Inflammatory macrophage treated with lipopolysaccharide for 4 hours (primary cell): ENCODE measurements around the gene MYDGF.

Experiments used
- DNase-seq: peaks from one replicate; pipeline ENCODE4 v3.0.0-alpha.2; 2020

MYDGF gene

GRCh38 chr19:4640247-4641000 lies 29.7 kb downstream of the MYDGF start:
- no peak for DNase-seq

GRCh38 chr19:4639531-4640246 lies 30.5 kb downstream of the MYDGF start:
- no peak for DNase-seq

GRCh38 chr19:4638828-4639530 lies 31.2 kb downstream of the MYDGF start, which contains the start of gene TNFAIP8L1:
Gene TNFAIP8L1, plus strand, starts transcription at chr19:4639516. Its CDS starts 12,354 bp downstream, at chr19:4651870.
- peak; percentile 98 for DNase-seq

- DNase-seq: no peak
Observed at GRCh38 chr19:4638317-4638716, 31.8 kb downstream of the MYDGF start.

GRCh38 chr19:4636761-4637160 lies 33.4 kb downstream of the MYDGF start:
- no peak for DNase-seq

- DNase-seq: peak; percentile 51
Observed at GRCh38 chr19:4636151-4636717, 33.9 kb downstream of the MYDGF start.

GRCh38 chr19:4635754-4636116 lies 34.4 kb downstream of the MYDGF start:
- DNase-seq: no peak

GRCh38 chr19:4633140-4633967 lies 36.8 kb downstream of the MYDGF start:
- peak; percentile 93 for DNase-seq

GRCh38 chr19:4624733-4625362 lies 45.3 kb downstream of the MYDGF start:
- no peak for DNase-seq

GRCh38 chr19:4624301-4624700 lies 45.8 kb downstream of the MYDGF start:
- DNase-seq: no peak

GRCh38 chr19:4622695-4623421 lies 47.3 kb downstream of the MYDGF start:
- no peak for DNase-seq

- DNase-seq: no peak
Observed at GRCh38 chr19:4620675-4621074, 49.5 kb downstream of the MYDGF start.

GRCh38 chr19:4619668-4620294 lies 50.4 kb downstream of the MYDGF start:
- DNase-seq: no peak

- no peak for DNase-seq
Observed at GRCh38 chr19:4618019-4618418, 52.1 kb downstream of the MYDGF start.

GRCh38 chr19:4613254-4613751 lies 56.8 kb downstream of the MYDGF start:
- DNase-seq: no peak

- peak; percentile 49 for DNase-seq
Observed at GRCh38 chr19:4609878-4610511, 60.1 kb downstream of the MYDGF start.
